ENCODE data around the gene NRXN3. TPM values are rescaled to one million over a fixed set of nuclear protein-coding genes. Genes with fewer than 3 reads are reported as not detected.

Gene NRXN3
- total and polyA plus RNA-seq, 8 donors: 0.29 to 41.1 (median 9.1) TPM

- H3K36me3 ChIP-seq: no peaks in the 10 kb centered on the region
- H3K4me3 ChIP-seq: no peak overlapping the region
- H3K4me1 ChIP-seq: no peaks in the 10 kb centered on the region
- H3K27ac ChIP-seq: no peak overlapping the region
- intact Hi-C loops (cut with DNase I; ENCODE audit: low total_unique reads): no loop called here
- no peak for DNase-seq
- H3K9me3 ChIP-seq: no peaks in the 10 kb centered on the region
- no peaks in the 10 kb centered on the region for H3K27me3 ChIP-seq
- 78 to 84% (median 83%) methylated on average over 5 of the region's 5 CpGs for WGBS, 5 donors
- TF ChIP-seq POLR2AphosphoS5 (IDR thresholded peaks at IDR 0.05): no peak
- no peak for TF ChIP-seq CTCF (IDR thresholded peaks at IDR 0.05)
- TF ChIP-seq EP300 (IDR thresholded peaks at IDR 0.05): no peak
- no peak for TF ChIP-seq POLR2A (IDR thresholded peaks at IDR 0.05)
Observed at GRCh38 chr14:79680087-79680486, 1509.9 kb downstream of the NRXN3 start.

- Histone ChIP-seq H3K4me3 (no peak overlapping the region), H3K9me3 (no peaks in the 10 kb centered on the region), H3K27ac (no peak overlapping the region), H3K4me1 (no peaks in the 10 kb centered on the region), H3K36me3 (no peaks in the 10 kb centered on the region), H3K27me3 (no peaks in the 10 kb centered on the region)
- 60 to 79% (median 69%) methylated on average over 1 of the region's 1 CpG for WGBS, 5 donors
- no peak for TF ChIP-seq EP300 (IDR thresholded peaks at IDR 0.05)
- TF ChIP-seq CTCF (IDR thresholded peaks at IDR 0.05): no peak
- TF ChIP-seq POLR2AphosphoS5 (IDR thresholded peaks at IDR 0.05): no peak
- no peak for DNase-seq
- intact Hi-C loops (cut with DNase I; ENCODE audit: low total_unique reads): no loop called here
Observed at GRCh38 chr14:79686196-79686595, 1516.0 kb downstream of the NRXN3 start.

GRCh38 chr14:79690960-79691359 lies 1520.8 kb downstream of the NRXN3 start:
- no peak overlapping the region for H3K27ac ChIP-seq
- 69 to 96% (median 86%) methylated on average over 1 of the region's 1 CpG for WGBS, 5 donors

GRCh38 chr14:79693935-79694334 lies 1523.8 kb downstream of the NRXN3 start:
- intact Hi-C loops (cut with DNase I; ENCODE audit: low total_unique reads): no loop called here
- no peak for DNase-seq

More at GRCh38 chr14:79690960-79691359, 1520.8 kb downstream of the NRXN3 start:
- intact Hi-C loops (cut with DNase I; ENCODE audit: low total_unique reads): no loop called here
- no peaks in the 10 kb centered on the region for H3K4me1 ChIP-seq
- no peak for DNase-seq
- no peak overlapping the region for H3K4me3 ChIP-seq
- no peaks in the 10 kb centered on the region for H3K9me3 ChIP-seq
- TF ChIP-seq CTCF (IDR thresholded peaks at IDR 0.05): no peak
- no peak for TF ChIP-seq POLR2AphosphoS5 (IDR thresholded peaks at IDR 0.05)
- no peak for TF ChIP-seq EP300 (IDR thresholded peaks at IDR 0.05)
- no peak for TF ChIP-seq POLR2A (IDR thresholded peaks at IDR 0.05)
- no peaks in the 10 kb centered on the region for H3K36me3 ChIP-seq
- H3K27me3 ChIP-seq: no peaks in the 10 kb centered on the region

More at GRCh38 chr14:79693935-79694334, 1523.8 kb downstream of the NRXN3 start:
- no peaks in the 10 kb centered on the region for H3K36me3 ChIP-seq
- H3K4me1 ChIP-seq: peaks cover 0 to 3% (median 0%) of the 10 kb centered on the region in 4 donors
- 27 to 40% (median 35%) methylated on average over 1 of the region's 1 CpG for WGBS, 5 donors
- no peak overlapping the region for H3K4me3 ChIP-seq
- H3K9me3 ChIP-seq: no peaks in the 10 kb centered on the region
- no peak overlapping the region for H3K27ac ChIP-seq
- no peak for TF ChIP-seq POLR2A (IDR thresholded peaks at IDR 0.05)
- no peak for TF ChIP-seq EP300 (IDR thresholded peaks at IDR 0.05)
- no peak for TF ChIP-seq POLR2AphosphoS5 (IDR thresholded peaks at IDR 0.05)
- no peak for TF ChIP-seq CTCF (IDR thresholded peaks at IDR 0.05)
- H3K27me3 ChIP-seq: no peaks in the 10 kb centered on the region

Measured in stomach (tissue), 9 donors.